ENCODE measurements around the gene ATG4D.
"Not testable (repeated sequence)": the region's sequence is repeated elsewhere in the genome, so short reads cannot be mapped to it uniquely, and the experiment has no call there.

DNA sequence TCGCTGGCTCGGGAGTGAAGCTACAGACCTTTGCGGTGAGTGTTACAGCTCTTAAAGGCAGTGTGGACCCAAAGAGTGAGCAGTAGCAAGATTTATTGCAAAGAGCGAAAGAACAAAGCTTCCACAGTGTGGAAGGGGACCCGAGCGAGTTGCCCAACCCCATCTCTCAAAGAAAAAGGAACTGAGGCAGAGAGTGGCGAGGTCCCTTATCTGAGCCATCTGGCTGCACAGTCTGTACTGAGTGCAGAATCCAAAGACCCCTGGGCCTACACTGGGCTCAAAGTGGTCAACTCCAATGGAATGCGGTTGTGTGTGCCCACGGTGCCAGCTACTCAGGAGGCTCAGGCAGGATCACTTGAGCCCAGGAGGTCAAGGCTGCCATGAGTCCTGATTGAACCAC is 4.7 kb upstream of the ATG4D start:
- TF ChIP-seq, protein P1, sequence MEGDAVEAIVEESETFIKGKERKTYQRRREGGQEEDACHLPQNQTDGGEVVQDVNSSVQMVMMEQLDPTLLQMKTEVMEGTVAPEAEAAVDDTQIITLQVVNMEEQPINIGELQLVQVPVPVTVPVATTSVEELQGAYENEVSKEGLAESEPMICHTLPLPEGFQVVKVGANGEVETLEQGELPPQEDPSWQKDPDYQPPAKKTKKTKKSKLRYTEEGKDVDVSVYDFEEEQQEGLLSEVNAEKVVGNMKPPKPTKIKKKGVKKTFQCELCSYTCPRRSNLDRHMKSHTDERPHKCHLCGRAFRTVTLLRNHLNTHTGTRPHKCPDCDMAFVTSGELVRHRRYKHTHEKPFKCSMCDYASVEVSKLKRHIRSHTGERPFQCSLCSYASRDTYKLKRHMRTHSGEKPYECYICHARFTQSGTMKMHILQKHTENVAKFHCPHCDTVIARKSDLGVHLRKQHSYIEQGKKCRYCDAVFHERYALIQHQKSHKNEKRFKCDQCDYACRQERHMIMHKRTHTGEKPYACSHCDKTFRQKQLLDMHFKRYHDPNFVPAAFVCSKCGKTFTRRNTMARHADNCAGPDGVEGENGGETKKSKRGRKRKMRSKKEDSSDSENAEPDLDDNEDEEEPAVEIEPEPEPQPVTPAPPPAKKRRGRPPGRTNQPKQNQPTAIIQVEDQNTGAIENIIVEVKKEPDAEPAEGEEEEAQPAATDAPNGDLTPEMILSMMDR (IDR thresholded peaks at IDR 0.05): not testable (repeated sequence)
- TF ChIP-seq POLR2A (IDR thresholded peaks at IDR 0.05): not testable (repeated sequence)
